ENCODE measurements around the gene RDH5. TPM values are rescaled to one million over a fixed set of nuclear protein-coding genes. Genes with fewer than 3 reads are reported as not detected.

Gene RDH5
- total and polyA plus RNA-seq, 2 of the 4 experiments (the other 2 are of a cell fraction) = 7.3 to 18.8 TPM

DNA sequence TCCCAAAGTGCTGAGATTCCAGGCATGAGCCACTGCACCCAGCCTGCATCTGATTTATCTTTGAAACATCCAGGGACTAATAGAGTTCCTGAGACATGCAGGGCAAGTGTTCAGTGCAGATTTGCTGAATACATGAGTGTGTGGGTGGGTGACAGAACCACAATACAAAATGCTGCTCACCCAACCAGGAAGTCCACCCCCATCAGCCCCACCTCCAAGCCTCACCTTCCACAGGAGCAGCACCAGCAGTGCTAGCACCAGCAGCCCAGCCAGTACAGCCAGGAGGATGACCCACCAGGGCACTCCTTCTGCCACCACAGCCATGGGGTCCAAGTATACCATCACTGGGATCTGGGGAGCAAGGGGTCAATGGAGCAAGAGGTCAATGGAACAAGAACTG lies 32.4 kb upstream of the RDH5 start:
- Histone ChIP-seq H3K4me1 (ENCODE audit: control insufficient read depth, insufficient read depth, low read length) (no peaks in the 10 kb centered on the region), H3K79me1 (ENCODE audit: low read depth in 1 of 2, low read length in 2 of 2) (no peaks in the 10 kb centered on the region), H4K5ac (ENCODE audit: low read depth, low read length) (no peak overlapping the region), H3K18ac (ENCODE audit: low read depth, low read length) (no peak overlapping the region), H2AFZ (replicated peaks; ENCODE audit: low read length, poor library complexity) (no peak overlapping the region), H2BK5ac (ENCODE audit: low read depth, low read length, poor library complexity, severe bottlenecking) (no peak overlapping the region), H3K27me3 (ENCODE audit: control insufficient read depth, insufficient read depth, low read length) (peaks cover 12% of the 10 kb centered on the region), H2BK120ac (ENCODE audit: low read depth, low read length) (no peak overlapping the region), H2BK15ac (ENCODE audit: low read depth, low read length) (no peak overlapping the region), H3K4me3 (ENCODE audit: insufficient read depth, low read depth, low read length) (no peak overlapping the region), H3K14ac (replicated peaks; ENCODE audit: low read depth, low read length) (no peak overlapping the region), H3K4ac (ENCODE audit: low read depth, low read length) (no peak overlapping the region), H4K8ac (ENCODE audit: low read depth in 2 of 2, low read length in 2 of 2) (no peak overlapping the region), H3K56ac (ENCODE audit: extremely low read depth, insufficient read depth, low read length) (no peak overlapping the region), H2AK5ac (ENCODE audit: low read depth, low read length) (no peak overlapping the region), H3K36me3 (ENCODE audit: control insufficient read depth, insufficient read depth, low read length) (no peaks in the 10 kb centered on the region), H2AK9ac (replicated peaks; ENCODE audit: low read depth, low read length, poor library complexity) (no peak overlapping the region), H4K91ac (ENCODE audit: insufficient read depth, low read depth, low read length) (no peak overlapping the region), H4K20me1 (ENCODE audit: insufficient read depth, low read length) (no peaks in the 10 kb centered on the region), H2BK20ac (ENCODE audit: low read depth, low read length) (no peak overlapping the region), H3K9me1 (ENCODE audit: insufficient read depth, low read length) (no peaks in the 10 kb centered on the region), H3K9ac (ENCODE audit: low read depth, low read length) (no peak overlapping the region), H3K4me2 (ENCODE audit: low read depth, low read length) (no peak overlapping the region), H3K9me3 (ENCODE audit: control insufficient read depth, insufficient read depth, low read length) (no peaks in the 10 kb centered on the region), H3K23ac (ENCODE audit: low read depth, low read length) (no peak overlapping the region), H3K27ac (ENCODE audit: insufficient read depth, low read length) (no peak overlapping the region)
- DNase-seq (no peak), ATAC-seq (ENCODE audit: low read depth) (no peak)
- CTCF ChIA-PET = no interaction called here
- POLR2A ChIA-PET (ENCODE audit: unreplicated experiment) = no interaction called here
- BruUV-seq (replicated peaks) = no TSS peak
- in situ Hi-C loops (cut with MboI; ENCODE audit: low sequenced_read_pairs) = no loop called here
- dilution Hi-C loops (cut with HindIII; ENCODE audit: low sequenced_read_pairs, unreplicated experiment) = no loop called here
- TF ChIP-seq MAFK (IDR thresholded peaks at IDR 0.05; ENCODE audit: low read depth, low read length) = no peak
- TF ChIP-seq NFE2L2 (IDR thresholded peaks at IDR 0.05; ENCODE audit: low read depth, low read length) = no peak
- no peak for TF ChIP-seq RCOR1 (IDR thresholded peaks at IDR 0.05; ENCODE audit: insufficient replicate concordance, low read length)
- TF ChIP-seq, protein P1, sequence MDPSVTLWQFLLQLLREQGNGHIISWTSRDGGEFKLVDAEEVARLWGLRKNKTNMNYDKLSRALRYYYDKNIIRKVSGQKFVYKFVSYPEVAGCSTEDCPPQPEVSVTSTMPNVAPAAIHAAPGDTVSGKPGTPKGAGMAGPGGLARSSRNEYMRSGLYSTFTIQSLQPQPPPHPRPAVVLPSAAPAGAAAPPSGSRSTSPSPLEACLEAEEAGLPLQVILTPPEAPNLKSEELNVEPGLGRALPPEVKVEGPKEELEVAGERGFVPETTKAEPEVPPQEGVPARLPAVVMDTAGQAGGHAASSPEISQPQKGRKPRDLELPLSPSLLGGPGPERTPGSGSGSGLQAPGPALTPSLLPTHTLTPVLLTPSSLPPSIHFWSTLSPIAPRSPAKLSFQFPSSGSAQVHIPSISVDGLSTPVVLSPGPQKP (IDR thresholded peaks at IDR 0.05; ENCODE audit: borderline replicate concordance, low read depth, low read length) = no peak
- TF ChIP-seq MXI1 (IDR thresholded peaks at IDR 0.05; ENCODE audit: borderline replicate concordance, low read depth, low read length) = no peak
- no peak for TF ChIP-seq FOS (IDR thresholded peaks at IDR 0.05; ENCODE audit: low read depth, low read length)
- TF ChIP-seq POLR2A (IDR thresholded peaks at IDR 0.05; ENCODE audit: low read depth, low read length) = no peak
- TF ChIP-seq MAZ (IDR thresholded peaks at IDR 0.05; ENCODE audit: borderline replicate concordance, low read depth, low read length) = no peak
- TF ChIP-seq RFX5 (IDR thresholded peaks at IDR 0.05; ENCODE audit: low read depth, low read length) = no peak
- no peak for TF ChIP-seq CHD1 (IDR thresholded peaks at IDR 0.05; ENCODE audit: low read depth, low read length)
- TF ChIP-seq RAD21 (IDR thresholded peaks at IDR 0.05; ENCODE audit: low read length) = no peak
- no peak for TF ChIP-seq SMC3 (IDR thresholded peaks at IDR 0.05; ENCODE audit: low read depth, low read length)
- TF ChIP-seq, protein P2, sequence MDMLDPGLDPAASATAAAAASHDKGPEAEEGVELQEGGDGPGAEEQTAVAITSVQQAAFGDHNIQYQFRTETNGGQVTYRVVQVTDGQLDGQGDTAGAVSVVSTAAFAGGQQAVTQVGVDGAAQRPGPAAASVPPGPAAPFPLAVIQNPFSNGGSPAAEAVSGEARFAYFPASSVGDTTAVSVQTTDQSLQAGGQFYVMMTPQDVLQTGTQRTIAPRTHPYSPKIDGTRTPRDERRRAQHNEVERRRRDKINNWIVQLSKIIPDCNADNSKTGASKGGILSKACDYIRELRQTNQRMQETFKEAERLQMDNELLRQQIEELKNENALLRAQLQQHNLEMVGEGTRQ (IDR thresholded peaks at IDR 0.05; ENCODE audit: low read depth, low read length) = no peak
- no peak for TF ChIP-seq BHLHE40 (IDR thresholded peaks at IDR 0.05; ENCODE audit: low read depth, low read length)
- intact Hi-C loops (cut with micrococcal nuclease) = no loop called here
